GM19193 (cell line): ENCODE measurements around the gene ISL1.

Experiments
- POLR2A ChIP-seq: IDR thresholded peaks from 4 replicates; pipeline ENCODE4 v1.6.1; 2011; ENCODE audit not compliant: insufficient read depth, insufficient read length; ENCODE audit errors: extremely low read depth

The ISL1 gene

GRCh38 chr5:51383131-51384121, at the start of gene ISL1:
Gene ISL1 (plus strand): TSS chr5:51383448. CDS start chr5:51383672, 224 bp downstream.
- no peak for TF ChIP-seq POLR2A

DNA sequence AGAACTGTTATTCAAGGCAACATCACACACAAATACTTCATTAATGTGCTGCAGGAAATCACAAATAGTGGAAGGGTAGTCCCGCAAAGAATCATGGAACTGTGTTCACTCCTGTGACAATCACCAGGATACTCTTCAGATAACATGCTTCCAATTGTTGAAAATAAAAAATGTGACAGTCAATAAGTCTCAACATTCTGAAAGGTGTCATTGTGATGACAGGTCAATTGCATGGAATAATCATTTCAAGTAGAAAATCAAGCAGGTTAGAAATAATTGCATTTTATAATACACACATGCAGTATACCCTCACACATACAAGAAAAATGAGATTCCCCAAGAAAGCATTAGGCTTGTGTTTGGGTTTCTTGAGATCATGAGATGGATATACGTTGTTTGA, 46.4 kb upstream of the ISL1 start:
- TF ChIP-seq POLR2A = no peak

GRCh38 chr5:51345106-51345505, 38.1 kb upstream of the ISL1 start:
- no peak for TF ChIP-seq POLR2A

DNA sequence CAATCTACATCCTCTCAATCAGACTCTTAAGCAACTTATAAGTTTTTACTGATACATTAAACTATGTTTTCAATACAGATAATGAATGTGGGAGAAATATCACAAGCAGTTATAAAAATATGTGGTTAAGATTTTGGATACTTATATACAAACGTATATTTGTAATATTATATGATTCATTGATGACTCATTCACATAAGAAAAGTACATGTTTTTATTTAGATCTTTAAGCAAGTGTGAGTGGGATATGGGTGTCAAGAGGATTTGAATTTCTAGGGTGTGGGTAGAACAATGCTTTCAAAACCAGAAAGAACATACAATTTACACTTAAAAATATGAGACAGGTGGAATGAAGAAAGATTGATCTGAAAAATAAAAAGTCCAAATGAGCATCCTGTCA, 36.1 kb upstream of the ISL1 start:
- no peak for TF ChIP-seq POLR2A

GRCh38 chr5:51347704-51348103, 35.5 kb upstream of the ISL1 start:
- TF ChIP-seq POLR2A = no peak

- TF ChIP-seq POLR2A = no peak
These were observed 12.2 kb upstream of the ISL1 start for GRCh38 chr5:51371052-51371451.

- TF ChIP-seq POLR2A = no peak
These were observed 9.2 kb upstream of the ISL1 start for GRCh38 chr5:51373880-51374523.

- no peak for TF ChIP-seq POLR2A
These were observed 8.2 kb upstream of the ISL1 start for GRCh38 chr5:51375084-51375483.

DNA sequence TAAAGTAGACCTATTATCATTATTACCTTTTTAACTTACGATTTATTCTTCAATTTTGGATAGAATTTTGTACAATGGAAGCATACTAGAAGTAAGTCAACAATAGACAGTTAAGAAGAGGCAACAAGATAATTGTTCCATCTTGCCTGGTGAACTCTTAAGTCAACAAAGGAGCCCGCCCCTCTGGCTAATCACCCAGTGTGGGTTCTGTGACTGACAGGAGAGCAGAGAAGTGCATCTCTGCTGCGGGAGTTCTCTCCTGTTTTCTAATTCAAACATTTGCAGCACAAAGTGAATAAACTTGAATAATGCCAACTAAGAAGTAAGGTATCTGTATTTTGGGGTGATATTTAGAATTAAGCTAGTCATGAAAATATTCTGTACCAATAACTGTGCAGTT, 6.7 kb upstream of the ISL1 start:
- TF ChIP-seq POLR2A = no peak

DNA sequence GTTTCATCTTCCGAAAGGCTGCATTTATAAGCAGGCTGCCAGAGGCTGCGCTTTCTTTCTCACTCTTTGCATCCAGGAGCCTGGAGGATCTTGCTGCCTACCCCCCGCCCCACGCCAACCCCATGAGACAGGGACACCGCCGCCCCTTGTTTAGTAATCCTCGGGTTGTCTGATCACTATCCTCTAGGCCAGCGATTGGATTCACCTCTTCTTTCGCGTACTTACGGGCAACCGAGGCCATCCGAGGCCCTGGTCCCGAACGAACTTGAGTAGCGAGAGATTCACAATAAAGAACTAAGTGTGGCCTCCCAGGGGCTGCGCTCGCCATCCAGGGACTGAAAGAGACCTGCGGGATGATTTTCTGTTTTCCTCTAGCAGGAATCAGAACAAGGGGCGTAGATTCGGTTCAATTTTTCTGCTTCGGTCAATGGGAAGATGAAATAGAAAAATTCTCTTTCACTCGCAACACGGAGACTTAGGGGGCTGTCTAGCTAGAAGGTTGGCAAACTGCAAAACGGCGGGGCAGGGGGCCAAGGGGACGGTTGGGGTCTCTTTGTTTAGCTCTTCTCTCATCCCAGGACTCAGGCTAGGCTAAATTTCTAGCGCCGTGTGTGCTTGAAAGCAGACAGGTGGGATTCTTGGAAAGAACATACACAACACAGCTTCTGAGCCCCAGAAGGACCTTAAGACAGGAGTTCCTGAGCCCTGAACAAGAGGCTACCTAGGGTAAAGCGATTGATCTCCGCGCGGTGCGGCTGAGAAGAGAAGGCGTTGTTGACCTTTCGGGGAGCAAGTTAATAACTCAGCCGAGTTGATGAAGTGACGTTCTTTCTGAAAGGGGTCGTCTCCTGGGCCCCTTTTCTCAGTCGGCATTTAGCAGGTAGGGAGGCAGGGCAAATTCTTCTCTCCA, 5.8 kb upstream of the ISL1 start:
- TF ChIP-seq POLR2A = no peak

DNA sequence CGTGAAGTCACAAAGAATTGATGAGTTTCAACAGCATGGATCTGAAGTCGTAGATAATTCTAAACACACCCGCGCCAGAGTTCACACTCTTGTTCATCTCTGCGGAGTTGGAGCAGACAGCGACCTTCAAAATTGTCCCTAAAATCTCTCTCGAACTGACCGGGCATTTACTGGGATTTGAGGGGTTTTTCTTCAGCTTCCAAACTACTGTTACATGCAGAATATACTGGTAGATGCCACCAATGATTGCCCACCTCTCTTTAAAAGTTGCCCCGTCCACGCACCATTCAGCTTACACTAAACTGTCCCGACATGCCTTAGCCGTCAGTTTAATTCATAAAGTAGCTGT, 5.2 kb upstream of the ISL1 start:
- no peak for TF ChIP-seq POLR2A

DNA sequence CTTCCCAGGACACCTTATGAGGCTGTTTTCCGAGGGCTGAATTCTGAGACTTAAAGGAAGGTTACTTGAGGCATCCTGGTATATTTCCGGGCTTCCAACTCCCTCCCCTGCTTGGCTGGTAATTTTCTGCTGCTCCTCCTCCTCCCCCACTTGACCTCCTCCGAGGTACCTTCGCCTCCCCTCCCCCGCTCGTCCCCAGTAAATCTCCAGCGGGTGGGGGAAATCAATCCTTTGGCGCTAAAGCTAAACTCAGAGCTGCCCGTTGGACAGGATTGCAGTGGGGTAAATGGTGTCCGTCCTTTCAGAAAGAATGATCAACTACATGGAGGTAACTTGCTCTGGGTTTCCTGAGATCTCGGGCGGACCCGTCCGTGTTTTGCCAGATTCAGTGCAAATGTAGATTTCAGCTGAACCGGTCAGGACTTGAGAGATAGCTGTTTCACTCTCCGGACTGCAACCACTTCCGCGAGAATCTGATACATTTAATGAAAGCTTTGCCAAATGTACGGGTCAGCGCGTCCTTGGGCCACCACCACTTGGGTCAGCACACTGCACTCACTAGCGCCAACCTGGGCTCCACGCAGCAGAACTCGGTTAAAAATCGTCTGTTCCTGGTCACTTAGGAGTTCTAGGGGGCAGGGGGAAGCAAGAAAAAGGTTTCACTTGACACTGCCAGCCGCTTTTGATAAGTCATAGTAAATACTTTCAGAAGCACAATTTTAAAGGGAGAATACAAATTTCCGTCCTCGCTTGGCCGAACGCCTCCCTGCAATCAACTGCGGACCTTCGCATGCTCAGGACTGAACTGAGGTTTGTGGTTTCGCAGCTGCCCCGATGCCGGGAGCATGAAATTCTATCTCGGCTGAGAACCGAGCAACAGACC, 4.6 kb upstream of the ISL1 start:
- TF ChIP-seq POLR2A = no peak

- TF ChIP-seq POLR2A = no peak
These were observed 3.9 kb upstream of the ISL1 start for GRCh38 chr5:51379331-51379700.

DNA sequence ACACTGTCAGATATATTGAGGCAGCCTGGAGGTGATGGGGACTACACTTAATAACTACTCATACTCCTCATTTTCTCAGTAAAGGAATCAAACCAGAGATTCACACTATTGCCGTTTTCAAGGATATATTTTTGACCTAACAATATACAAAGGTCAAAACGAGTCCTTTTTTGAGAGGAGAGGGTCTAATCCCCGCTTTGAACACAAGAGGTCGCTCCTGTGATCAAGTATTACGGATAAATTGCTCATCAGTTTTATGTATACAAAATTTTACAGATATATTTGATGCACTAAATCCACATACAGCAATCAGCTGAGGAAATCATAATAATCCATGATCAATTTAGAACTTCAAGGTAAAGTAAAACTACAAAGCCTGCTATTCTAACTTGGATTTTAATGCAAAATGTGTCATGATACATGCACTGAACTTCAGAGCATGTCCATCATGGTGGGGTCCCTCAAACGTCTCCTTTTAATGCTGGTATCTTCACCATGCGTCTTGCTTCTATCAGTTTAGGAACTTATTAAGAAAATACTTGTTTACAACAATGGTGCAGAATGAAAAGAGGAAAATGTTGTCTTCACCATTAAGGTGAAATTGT, 2.5 kb upstream of the ISL1 start:
- no peak for TF ChIP-seq POLR2A
